Activated CD8-positive, alpha-beta memory T cell treated with anti-CD3 and anti-CD28 coated beads for 36 hours (primary cell): Measurements from ENCODE around the gene OR4F3. TPM values are rescaled to one million over a fixed set of nuclear protein-coding genes. Genes with fewer than 3 reads are reported as not detected.
"Not testable (repeated sequence)": the region's sequence is repeated elsewhere in the genome, so short reads cannot be mapped to it uniquely, and the experiment has no call there.

Experiments used
- CTCF ChIA-PET: fragments of 350-600 bp; sonication (Branson Sonifier 250); formaldehyde crosslinking; loops from one replicate; lab custom pipeline; 2021; ENCODE audit warnings: antibody characterized with exemption; lab: Charles Lee
- POLR2A ChIA-PET: fragments of 350-600 bp; sonication (Branson Sonifier 250); formaldehyde crosslinking; loops from one replicate; lab custom pipeline; 2021; ENCODE audit warnings: antibody characterized with exemption; lab: Charles Lee
- total RNA-seq, 2 experiments: library from RNA; stranded (reverse); gene quantifications; one replicate each; pipeline ENCODE4 v1.2.3, GENCODE V29; 2021

OR4F3 gene
- not detected for total RNA-seq

GRCh38 chr5:181366968-181367367 is at the start of gene OR4F3:
TSS of gene OR4F3 (plus strand) at chr5:181367268.
- POLR2A ChIA-PET, CTCF ChIA-PET: not testable (repeated sequence)

Other genes with a start within 250 kb of the OR4F3 start
- gene OR2V1, start 236.1 kb upstream of the OR4F3 start, total RNA-seq: not detected
- gene OR2V2, start 219.7 kb upstream of the OR4F3 start, total RNA-seq: not detected
- gene TRIM7, start 162.1 kb upstream of the OR4F3 start, total RNA-seq: 1 to 10 TPM; 1.9 TPM
- 10 to 100 TPM; 36.5 to 38.6 TPM for gene TRIM41, start 144.0 kb upstream of the OR4F3 start, total RNA-seq
- 1,000 to 10,000 TPM; 2,374 to 2,418 TPM for gene RACK1, start 123.4 kb upstream of the OR4F3 start, total RNA-seq
- gene TRIM52, start 106.1 kb upstream of the OR4F3 start, total RNA-seq: 10 to 100 TPM; 10.4 TPM